Measurements from ENCODE around the gene STAP2. TPM values are rescaled to one million over a fixed set of nuclear protein-coding genes. Genes with fewer than 3 reads are reported as not detected.

The STAP2 gene
- total and polyA plus RNA-seq, 4 donors: 24.4 to 32.6 (median 27.3) TPM

- H3K27me3 ChIP-seq (ENCODE audit: control insufficient read depth in 3 of 3, insufficient read depth in 3 of 3, low read length in 2 of 3): no peaks in the 10 kb centered on the region
- peak overlapping the region; percentile 91 to 92 for H3K27ac ChIP-seq (ENCODE audit: low read depth in 1 of 2, low read length in 1 of 2)
- peaks cover 21 to 88% (median 72%) of the 10 kb centered on the region in 5 donors for H3K4me1 ChIP-seq (ENCODE audit: control insufficient read depth in 5 of 5, insufficient read depth in 5 of 5, low read length in 5 of 5)
- 93 to 96% methylated on average over 5 to 8 of the region's 8 CpGs for WGBS, 2 donors
- H3K9me3 ChIP-seq (ENCODE audit: control insufficient read depth in 4 of 4, insufficient read depth in 3 of 4, low read length in 3 of 4): no peaks in the 10 kb centered on the region
- no peak overlapping the region for H3K4me3 ChIP-seq
- ATAC-seq (ENCODE audit: insufficient read depth, low FRiP score) (no peak), DNase-seq (no peak)
- peak overlapping the region in 1 of 2 donors; percentile 42 for H3K9ac ChIP-seq (ENCODE audit: insufficient read depth in 1 of 2, low read length in 2 of 2)
- H3K36me3 ChIP-seq (ENCODE audit: control insufficient read depth in 4 of 4, insufficient read depth in 4 of 4, low read length in 4 of 4): peaks cover 0 to 4% (median 3%) of the 10 kb centered on the region in 4 donors
- no peak for TF ChIP-seq CTCF (IDR thresholded peaks at IDR 0.05; ENCODE audit: control extremely low read depth, extremely low read depth)
These were observed 34.4 kb upstream of the STAP2 start for GRCh38 chr19:4373013-4373367.

- WGBS, 2 donors: 88 to 89% methylated on average over 22 of the region's 22 CpGs
- H3K9ac ChIP-seq (ENCODE audit: insufficient read depth in 1 of 2, low read length in 2 of 2): peak overlapping the region in 1 of 2 donors; percentile 32
- no peak for TF ChIP-seq CTCF (IDR thresholded peaks at IDR 0.05; ENCODE audit: control extremely low read depth, extremely low read depth)
- DNase-seq: no peak
- no peak for ATAC-seq (ENCODE audit: insufficient read depth, low FRiP score)
- peaks cover 22 to 89% (median 69%) of the 10 kb centered on the region in 5 donors for H3K4me1 ChIP-seq (ENCODE audit: control insufficient read depth in 5 of 5, insufficient read depth in 5 of 5, low read length in 5 of 5)
- H3K27me3 ChIP-seq (ENCODE audit: control insufficient read depth in 3 of 3, insufficient read depth in 3 of 3, low read length in 2 of 3): no peaks in the 10 kb centered on the region
- H3K27ac ChIP-seq (ENCODE audit: low read depth in 1 of 2, low read length in 1 of 2): peak overlapping the region in 1 of 2 donors; percentile 92
- no peak overlapping the region for H3K4me3 ChIP-seq
- no peaks in the 10 kb centered on the region for H3K9me3 ChIP-seq (ENCODE audit: control insufficient read depth in 4 of 4, insufficient read depth in 3 of 4, low read length in 3 of 4)
- peaks cover 0 to 4% (median 2%) of the 10 kb centered on the region in 4 donors for H3K36me3 ChIP-seq (ENCODE audit: control insufficient read depth in 4 of 4, insufficient read depth in 4 of 4, low read length in 4 of 4)
These were observed 33.8 kb upstream of the STAP2 start for GRCh38 chr19:4372165-4373012.

- H3K9me3 ChIP-seq (ENCODE audit: control insufficient read depth in 4 of 4, insufficient read depth in 3 of 4, low read length in 3 of 4): no peaks in the 10 kb centered on the region
- H3K27ac ChIP-seq (ENCODE audit: low read depth in 1 of 2, low read length in 1 of 2): peak overlapping the region in 1 of 2 donors; percentile 92
- no peak for TF ChIP-seq CTCF (IDR thresholded peaks at IDR 0.05; ENCODE audit: control extremely low read depth, extremely low read depth)
- WGBS, 2 donors: 94 to 95% methylated on average over 31 of the region's 31 CpGs
- ATAC-seq (ENCODE audit: insufficient read depth, low FRiP score): no peak
- H3K4me1 ChIP-seq (ENCODE audit: control insufficient read depth in 5 of 5, insufficient read depth in 5 of 5, low read length in 5 of 5): peaks cover 22 to 80% (median 64%) of the 10 kb centered on the region in 5 donors
- no peak for DNase-seq
- H3K4me3 ChIP-seq: no peak overlapping the region
- H3K9ac ChIP-seq (ENCODE audit: insufficient read depth in 1 of 2, low read length in 2 of 2): no peak overlapping the region
- H3K36me3 ChIP-seq (ENCODE audit: control insufficient read depth in 4 of 4, insufficient read depth in 4 of 4, low read length in 4 of 4): peaks cover 0 to 8% (median 4%) of the 10 kb centered on the region in 4 donors
- H3K27me3 ChIP-seq (ENCODE audit: control insufficient read depth in 3 of 3, insufficient read depth in 3 of 3, low read length in 2 of 3): no peaks in the 10 kb centered on the region
These were observed 32.9 kb upstream of the STAP2 start for GRCh38 chr19:4371247-4372164.

Measured in lung (tissue), 12 donors.